Activated T-cell treated with anti-CD3 and anti-CD28 coated beads for 1 hour (primary cell): ENCODE measurements around the gene FAM210B.
"Not testable (repeated sequence)": the region's sequence is repeated elsewhere in the genome, so short reads cannot be mapped to it uniquely, and the experiment has no call there.

ENCODE experiments used
- DNase-seq: peaks from one replicate; pipeline ENCODE4 v3.0.0-alpha.2; 2020; ENCODE audit warnings: low read depth

The FAM210B gene

GRCh38 chr20:56392881-56393482 lies 34.2 kb downstream of the FAM210B start:
- DNase-seq: no peak

- DNase-seq: no peak
These were observed 34.9 kb downstream of the FAM210B start for GRCh38 chr20:56393653-56394052.

GRCh38 chr20:56395166-56395565 lies 36.4 kb downstream of the FAM210B start:
- DNase-seq: no peak

- DNase-seq: peak; percentile 53
These were observed 41.3 kb downstream of the FAM210B start for GRCh38 chr20:56400001-56400640.

- DNase-seq: no peak
These were observed 44.7 kb downstream of the FAM210B start for GRCh38 chr20:56403465-56403864.

- DNase-seq: not testable (repeated sequence)
These were observed 46.6 kb downstream of the FAM210B start for GRCh38 chr20:56405356-56405755.

GRCh38 chr20:56406910-56407309 lies 48.1 kb downstream of the FAM210B start:
- no peak for DNase-seq

- DNase-seq: no peak
These were observed 50.7 kb downstream of the FAM210B start for GRCh38 chr20:56409521-56409920.

- no peak for DNase-seq
These were observed 51.2 kb downstream of the FAM210B start for GRCh38 chr20:56409956-56410355.

- not testable (repeated sequence) for DNase-seq
These were observed 52.5 kb downstream of the FAM210B start for GRCh38 chr20:56411287-56411686.

- DNase-seq: no peak
These were observed 53.1 kb downstream of the FAM210B start, which contains the start of gene CASS4 for GRCh38 chr20:56411759-56412472. Gene CASS4 (plus strand): TSS chr20:56412260. CDS start chr20:56412459, 199 bp downstream.

GRCh38 chr20:56412473-56412790 lies 53.7 kb downstream of the FAM210B start:
- no peak for DNase-seq

- no peak for DNase-seq
These were observed 54.2 kb downstream of the FAM210B start for GRCh38 chr20:56412949-56413348.

GRCh38 chr20:56414842-56415765 lies 56.3 kb downstream of the FAM210B start:
- DNase-seq: no peak

GRCh38 chr20:56417402-56417801 lies 58.6 kb downstream of the FAM210B start:
- no peak for DNase-seq

- no peak for DNase-seq
These were observed 59.1 kb downstream of the FAM210B start for GRCh38 chr20:56417911-56418310.
